GM19328 (cell line): ENCODE results near the gene KISS1R.
"Not testable (repeated sequence)": the region's sequence is repeated elsewhere in the genome, so short reads cannot be mapped to it uniquely, and the experiment has no call there.

ENCODE experiments used
- ATAC-seq: cut with Tn5 transposase; IDR thresholded peaks from one replicate; pipeline ENCODE4 v1.9.1; 2021; ENCODE audit warnings: mild to moderate bottlenecking, moderate library complexity; ENCODE audit not compliant: unreplicated experiment

The KISS1R gene

DNA sequence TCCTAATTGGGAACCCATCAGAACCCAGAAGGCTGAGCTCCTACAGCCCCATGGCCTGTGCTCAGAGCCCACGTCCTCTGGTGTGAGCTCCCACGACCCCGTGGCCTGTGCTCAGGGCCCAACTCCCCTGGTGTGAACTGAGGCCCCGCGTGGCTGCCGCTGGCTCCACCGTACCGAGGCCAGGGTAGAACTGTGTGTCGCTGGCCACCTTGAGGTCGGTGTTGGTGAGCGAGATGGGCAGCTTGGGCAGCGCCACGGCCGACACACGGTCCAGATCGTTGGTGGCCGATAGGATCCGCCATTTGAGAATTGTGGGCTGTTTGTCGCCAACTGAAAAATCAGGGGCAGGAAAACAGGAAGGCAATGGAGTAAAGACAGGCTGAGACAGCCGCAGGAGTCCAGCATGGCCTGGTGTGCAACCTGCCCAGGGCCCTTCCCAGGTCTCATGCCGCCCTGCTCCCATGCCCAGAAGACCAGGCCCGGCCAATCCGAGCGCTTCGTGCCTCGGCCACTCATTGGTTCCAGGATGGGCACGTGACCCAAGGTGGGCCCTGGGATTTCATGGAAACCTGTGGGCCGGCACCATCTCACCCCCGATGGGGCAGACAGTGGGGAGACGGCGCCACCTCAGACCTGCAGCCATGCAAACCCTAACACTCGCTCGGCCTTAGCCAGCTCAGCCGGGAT, 35.6 kb upstream of the KISS1R start:
- no peak for ATAC-seq

DNA sequence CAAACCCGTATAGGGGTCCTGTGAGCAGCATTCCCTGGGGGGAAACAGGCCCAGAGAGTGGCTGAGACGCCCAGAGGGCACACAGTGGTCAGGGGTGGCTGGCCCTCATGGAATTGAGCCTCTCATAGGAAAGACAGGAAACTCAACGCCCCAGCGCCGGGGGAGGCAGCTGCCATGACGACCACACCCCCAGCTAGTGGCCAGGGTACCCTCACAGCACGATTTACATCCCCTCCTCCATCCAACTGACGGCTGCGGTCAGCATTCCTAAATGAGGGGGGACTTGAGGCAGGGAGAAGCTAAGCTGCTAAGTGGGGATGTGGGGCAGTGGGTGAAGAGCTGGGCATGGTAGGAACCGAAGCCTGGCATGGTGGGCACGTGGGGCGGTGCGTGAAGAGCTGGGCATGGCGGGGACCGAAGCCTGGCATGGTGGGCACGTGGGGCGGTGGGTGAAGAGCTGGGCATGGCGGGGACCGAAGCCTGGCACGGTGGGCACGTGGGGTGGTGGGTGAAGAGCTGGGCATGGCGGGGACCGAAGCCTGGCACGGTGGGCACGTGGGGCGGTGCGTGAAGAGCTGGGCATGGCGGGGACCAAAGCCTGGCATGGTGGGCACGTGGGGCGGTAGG, 34.1 kb upstream of the KISS1R start:
- ATAC-seq, result no peak

DNA sequence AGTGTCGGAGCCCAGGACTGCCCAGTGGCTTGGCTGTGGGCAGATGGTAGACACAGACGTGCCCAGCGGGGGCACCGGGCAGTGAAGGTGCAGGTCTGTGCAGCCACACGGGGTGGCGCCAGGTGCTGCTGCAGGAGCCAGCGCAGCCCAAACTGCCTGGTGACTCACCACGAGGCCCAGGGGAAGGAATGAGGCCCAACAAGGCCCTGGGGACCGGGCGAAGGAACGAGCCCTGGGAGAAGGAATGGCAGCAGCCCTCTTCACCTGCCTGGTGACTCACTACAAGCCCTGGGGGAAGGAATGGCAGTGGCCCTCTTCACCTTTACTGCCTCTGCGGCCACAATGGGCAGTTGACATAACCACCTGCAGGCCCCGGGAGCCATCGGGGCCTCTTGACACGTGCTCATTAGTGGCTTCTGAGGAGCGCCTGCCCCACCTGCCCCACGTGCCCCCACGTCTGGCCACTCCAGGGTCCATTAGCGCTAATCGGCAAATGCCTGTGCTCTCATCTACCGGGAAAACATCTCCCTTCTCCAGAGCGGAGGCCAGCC, 33.4 kb upstream of the KISS1R start:
- ATAC-seq, result no peak

DNA sequence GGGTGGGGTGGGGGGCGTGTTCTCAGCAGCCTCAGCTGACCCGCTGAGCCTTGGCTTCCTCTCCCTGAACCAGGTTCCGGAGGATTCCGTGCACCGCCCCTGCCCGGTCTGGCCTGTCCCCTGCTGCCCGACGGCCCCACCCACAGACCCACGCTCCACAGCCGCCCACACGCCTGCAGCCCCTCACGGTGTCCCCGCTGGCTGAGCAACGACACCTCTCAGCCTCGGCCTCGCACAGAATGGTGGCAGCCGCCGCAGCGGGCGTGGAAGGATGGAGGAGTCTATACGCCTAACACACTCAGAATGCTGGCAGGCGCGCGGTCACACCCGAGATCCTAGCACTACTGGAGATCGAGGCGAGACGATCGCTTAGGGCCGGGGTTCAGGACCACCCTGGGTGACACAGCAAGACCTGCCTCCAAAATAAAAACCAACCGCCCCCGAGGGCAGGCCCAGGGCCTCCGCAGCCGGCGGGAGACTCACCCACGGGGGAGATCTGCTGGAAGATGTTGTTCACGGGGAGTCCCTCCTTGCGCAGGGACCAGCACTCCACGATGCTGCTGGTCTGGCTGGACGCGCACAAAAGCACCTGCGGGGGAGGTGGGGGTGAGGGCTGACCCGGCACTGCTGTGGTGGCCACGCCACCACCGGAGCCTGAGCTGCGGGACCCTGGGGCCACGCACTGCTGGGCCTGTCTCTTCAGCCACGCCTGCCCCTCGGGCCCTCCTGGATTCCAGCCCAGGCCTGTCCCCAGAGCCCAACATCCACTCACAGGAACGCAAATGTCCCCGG, 32.5 kb upstream of the KISS1R start:
- ATAC-seq, result no peak

DNA sequence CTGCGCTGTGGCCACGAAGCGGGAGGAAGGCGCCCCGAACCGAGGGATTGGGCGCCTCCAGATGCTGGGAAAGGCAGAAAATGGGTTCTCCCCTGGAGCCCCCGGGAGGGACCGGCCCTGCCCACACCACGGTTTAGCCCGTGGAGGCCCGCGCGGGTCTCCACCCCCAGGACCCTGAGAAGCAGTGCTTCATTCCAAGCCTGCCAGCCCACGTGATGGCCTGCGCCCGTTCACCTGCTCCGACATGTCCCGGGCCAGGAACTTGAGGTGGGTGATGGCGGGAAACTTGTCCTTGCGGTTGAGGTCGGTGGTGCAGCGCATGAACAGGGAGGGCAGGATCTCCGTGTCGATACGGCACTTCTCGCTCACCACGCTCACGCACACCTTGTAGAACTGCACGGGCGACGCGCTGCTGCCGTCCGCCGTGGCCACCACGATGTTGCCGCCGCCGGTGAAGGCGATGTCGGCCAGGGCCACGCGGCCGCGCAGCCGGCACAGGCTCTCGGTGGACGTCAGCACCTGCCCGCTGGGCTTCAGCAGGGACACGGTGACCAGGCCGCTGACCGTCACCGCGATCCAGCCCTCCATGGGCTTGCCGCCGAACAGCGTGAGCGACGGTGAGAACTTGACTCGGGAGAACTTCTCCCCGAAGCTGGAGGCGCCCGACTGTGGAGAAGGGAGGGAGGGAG, 31.5 kb upstream of the KISS1R start:
- no peak for ATAC-seq

DNA sequence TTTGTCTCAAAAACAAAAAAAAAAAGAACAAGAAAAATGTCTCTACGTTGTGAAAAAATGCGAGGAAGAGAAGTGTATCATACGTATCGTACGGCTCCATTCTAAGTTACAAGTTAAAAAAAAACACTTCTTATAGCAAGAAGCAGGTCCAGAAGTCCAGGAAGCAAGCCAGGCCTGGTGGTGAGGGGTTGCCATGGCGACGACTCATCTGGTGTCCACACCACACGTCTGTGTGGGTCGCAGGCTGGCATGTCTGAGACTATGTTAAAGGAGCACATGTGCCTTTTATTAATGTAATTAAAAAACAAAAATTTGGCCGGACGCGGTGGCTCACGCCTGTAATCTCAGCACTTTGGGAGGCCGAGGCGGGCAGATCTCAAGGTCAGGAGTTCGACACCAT, 30.1 kb upstream of the KISS1R start:
- no peak for ATAC-seq

DNA sequence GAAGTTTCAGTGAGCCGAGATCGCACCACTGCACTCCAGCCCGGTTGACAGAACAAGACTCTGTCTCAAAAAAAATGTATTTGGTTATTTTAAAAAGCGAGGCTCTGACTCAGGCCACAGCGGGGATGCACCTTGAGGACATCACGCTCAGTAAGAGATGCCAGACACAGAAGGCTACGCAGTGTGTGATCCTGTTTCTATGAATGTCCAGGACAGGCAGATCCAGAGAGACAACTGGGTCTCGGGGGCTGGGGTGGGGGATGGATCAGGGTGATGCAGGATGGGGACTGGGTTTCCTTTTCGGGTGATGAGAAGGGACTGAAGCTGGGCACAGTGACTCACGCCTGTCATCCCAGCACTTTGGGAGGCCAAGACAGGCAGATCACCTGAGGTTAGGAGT, 29.5 kb upstream of the KISS1R start:
- ATAC-seq, result no peak

DNA sequence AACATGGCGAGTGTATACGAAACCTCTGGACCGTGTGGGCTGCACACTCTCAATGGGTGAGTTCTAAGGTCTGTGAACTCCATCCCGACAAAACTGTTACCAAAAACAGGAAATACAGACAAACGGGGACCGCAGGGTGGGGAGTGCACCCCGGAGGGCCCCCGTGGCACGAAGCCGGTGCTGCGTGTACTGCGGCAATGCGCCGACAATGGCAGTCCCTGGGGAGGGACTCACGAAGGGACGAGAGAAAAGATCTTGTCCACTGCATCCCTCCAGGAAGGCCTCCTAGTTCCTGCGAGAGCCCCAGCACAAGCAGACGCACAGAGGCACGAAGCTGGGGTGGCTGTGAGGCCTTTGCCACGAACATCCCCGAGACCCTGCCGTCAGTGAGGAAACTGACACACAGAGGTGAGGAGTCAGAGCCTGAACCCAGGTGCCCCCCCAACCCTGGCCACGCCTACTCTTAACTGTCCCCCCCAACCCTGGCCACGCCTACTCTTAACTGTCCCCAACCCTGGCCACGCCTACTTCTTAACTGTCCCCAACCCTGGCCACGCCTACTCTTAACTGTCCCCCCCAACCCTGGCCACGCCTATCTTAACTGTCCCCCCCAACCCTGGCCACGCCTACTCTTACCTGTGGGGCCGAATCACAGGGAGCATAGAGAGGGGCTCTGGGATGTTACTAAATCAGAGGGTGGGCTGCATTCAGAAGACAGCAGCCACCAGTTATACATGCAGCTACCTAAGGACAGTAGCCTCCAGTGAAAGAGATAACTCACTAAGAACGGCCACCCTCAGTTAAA, 28.4 kb upstream of the KISS1R start:
- no peak for ATAC-seq

DNA sequence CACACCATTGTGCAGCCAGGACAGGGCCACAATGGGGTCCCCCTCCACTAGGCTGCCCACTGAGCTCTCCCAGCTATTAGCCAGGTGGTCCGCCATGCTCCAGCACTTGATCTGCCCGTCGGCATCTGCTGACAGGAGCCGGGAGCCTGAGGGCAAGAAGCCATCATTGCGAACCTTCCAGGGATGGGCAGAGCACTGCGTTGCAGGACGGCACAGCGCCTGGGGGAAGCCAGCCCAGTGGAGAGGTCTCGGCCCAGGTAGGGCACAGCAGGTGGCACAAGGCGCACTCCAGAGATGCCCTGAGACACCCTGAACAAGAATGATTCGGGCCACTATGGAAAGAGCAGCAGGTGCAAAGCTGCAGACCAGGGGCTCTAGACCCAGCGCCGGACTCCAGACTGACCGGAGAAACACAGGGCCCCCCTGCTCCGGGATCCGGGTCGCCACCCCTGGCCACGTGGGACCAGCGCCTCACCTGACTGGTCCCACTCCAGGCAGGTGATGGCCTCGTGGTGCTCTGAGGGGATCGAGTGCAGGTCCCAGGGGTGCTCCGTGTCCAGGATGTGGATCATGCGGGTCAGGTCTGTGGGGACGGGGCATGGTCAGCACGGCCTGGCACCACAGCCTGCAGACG, 27.4 kb upstream of the KISS1R start:
- ATAC-seq, result no peak

DNA sequence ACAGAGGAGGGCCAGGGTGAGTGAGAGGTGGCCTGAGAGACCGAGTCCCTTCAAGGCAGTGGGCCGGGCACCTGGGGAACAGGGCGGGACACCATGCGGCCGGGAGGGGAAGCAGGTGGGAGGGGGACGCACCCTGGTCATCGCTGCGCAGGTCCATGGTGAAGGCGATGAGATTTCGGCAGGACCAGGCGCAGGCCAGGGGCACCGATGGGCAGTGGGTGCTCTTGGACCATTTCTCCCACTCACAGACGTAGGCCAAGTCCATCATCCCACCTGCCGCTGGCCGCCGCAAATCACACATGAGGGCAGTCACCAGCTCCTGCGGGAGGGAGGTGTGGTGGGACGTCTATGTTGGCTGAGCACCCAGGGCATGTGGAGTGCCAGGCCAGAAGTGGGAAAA, 26.3 kb upstream of the KISS1R start:
- ATAC-seq, result no peak

DNA sequence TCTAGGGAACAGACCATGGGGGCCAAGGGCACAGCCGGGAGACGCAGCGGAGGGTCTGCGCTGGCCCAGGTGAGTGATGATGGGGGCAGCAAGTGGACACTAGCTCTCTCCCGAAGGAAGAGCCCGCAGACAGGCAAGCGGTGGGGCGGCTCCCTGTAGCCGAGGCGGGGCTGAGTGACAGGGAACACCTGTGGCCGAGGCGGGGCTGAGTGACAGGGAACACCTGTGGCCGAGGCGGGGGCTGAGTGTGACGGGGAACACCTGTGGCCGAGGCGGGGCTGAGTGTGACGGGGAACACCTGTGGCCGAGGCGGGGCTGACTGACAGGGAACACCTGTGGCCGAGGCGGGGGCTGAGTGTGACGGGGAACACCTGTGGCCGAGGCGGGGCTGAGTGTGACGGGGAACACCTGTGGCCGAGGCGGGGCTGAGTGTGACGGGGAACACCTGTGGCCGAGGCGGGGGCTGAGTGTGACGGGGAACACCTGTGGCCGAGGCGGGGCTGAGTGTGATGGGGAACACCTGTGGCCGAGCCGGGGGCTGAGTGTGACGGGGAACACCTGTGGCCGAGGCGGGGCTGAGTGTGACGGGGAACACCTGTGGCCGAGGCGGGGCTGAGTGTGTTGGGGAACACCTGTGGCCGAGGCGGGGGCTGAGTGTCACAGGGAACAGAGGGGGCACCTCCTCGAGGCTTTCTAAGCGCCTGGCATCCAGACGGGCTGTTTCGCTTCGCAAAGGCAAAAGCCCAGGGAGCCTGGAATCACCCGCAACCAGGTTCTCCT, 25.5 kb upstream of the KISS1R start:
- ATAC-seq, result not testable (repeated sequence)

DNA sequence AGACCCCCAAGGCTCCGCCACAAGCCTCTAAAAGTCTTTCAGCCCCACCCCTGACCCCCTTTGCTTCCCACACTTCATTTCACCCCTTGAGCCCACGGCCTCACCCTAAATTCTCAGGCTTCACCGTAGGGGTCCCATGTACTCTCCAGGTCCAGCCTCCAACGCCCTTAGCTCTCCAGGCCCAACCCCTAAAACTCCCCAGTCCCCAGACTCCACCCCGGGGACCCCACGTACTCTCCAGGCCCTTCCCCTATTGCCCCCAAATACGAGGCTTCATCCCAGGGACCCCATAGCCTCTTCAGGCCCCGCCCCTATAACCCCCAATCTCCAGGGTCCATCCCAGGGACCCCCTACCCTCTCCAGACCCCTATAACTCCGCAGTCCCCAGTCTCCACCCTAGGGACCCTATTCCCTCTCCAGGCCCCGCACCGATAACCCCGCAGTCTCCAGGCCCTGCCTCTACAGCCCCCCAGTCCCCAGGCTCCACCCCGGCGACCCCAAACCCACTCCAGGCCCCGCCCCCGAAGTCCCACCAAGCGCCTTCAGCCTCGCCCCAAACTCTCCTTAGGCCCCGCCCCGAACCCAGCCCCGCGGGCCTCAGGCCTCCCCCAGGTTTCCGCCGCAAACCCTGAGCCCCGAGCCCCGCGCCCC, 24.8 kb upstream of the KISS1R start:
- ATAC-seq, result no peak

DNA sequence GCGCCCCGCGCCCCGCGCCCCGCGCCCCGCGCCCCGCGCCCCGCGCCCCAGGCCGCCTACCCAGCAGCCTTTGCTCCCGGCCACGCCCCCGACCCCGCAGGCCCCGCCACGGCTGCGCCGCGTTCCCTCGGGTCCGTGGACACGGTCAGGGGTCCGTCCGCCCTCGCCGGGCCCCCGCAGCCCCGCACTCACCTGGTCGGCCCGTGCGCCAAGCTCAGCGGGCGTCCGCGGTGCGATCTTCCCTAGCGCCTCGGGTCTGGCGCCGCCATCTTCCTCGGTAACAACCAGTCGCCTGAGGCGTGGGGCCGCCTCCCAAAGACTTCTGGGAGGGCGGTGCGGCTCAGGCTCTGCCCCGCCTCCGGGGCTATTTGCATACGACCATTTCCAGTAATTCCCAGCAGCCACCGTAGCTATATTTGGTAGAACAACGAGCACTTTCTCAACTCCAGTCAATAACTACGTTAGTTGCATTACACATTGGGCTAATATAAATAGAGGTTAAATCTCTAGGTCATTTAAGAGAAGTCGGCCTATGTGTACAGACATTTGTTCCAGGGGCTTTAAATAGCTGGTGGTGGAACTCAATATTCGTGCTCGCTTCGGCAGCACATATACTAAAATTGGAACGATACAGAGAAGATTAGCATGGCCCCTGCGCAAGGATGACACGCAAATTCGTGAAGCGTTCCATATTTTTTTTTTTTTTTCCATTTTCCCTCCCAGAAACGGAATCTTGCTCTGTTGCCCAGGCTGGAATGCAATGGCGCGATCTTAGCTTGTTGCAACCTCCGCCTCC, 24.0 kb upstream of the KISS1R start, which contains the start of the genes MED16 and RNU6-9:
Gene MED16, minus strand, starts transcription at position 294 of the 796 bp plus-strand sequence. CDS start 2,056 bp downstream, outside the sequence.
Gene RNU6-9, plus strand, starts transcription at position 591 of the 796 bp plus-strand sequence.
- ATAC-seq, result peak; percentile 75

DNA sequence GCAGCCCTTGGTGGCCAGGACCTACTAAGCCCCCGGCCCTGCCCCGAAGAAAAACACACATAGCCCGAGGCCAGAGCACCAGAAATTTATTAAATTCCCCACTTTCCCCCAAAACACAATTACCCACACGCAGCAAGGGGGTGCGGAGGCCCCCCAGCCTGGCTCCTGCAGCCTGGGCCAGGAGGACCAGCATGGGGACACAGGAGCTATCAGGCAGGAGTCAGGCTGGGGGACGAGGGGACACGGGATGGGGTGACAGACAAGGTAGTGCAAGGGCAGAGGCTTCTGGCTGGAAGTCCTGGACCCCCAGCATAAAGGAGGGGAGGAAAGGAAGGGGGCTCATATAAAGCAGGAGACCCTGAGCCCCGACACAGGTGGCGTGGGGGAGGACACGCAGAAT, 20.7 kb upstream of the KISS1R start:
- no peak for ATAC-seq

DNA sequence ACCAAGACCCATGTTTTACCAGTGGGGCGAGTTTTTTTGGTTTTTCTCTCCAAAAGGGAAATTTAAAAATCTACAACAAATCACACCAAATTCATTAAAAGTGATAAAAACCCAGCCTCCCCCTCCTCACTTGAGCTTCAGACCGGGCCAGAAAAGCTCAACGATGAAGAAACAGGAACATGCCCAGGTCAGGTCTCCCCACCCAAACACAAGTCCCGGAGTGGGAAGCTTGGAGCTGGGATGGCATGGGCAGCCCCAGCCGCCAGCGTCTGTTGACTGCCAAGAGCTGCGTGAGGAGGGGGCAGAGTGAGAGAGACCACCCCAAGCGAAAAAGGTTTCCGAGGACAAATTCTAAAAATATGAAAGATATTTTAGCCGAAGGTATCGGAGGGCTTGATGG, 20.1 kb upstream of the KISS1R start:
- no peak for ATAC-seq

DNA sequence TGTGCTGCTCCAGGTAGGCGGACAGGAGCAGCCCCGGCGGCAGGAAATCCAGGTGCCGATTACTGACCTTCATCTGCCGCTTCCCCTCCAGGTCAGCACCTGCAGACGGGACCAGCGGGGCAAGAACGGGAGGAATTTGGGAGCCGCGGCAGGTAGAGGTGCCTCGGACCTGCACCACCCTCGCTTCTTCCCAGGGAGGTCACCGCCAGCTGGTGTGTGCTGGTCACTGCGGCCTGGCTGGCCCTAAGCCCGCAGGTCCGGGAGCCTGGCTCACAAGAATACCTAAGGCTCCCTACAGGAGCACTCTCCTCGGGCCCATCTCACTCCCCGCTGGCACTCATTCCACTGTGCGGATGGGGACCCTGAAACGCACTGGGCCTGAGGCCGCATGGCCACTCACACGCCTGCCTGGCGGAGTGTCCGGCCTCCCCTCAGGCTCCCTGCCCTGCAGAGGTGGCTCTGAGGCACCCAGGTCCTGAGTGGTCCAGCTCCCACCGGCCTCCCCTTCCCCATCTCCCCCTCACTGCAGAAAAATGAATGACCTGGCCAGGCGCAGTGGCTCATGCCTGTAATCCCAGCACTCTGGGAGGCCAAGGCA, 19.6 kb upstream of the KISS1R start:
- ATAC-seq, result no peak

DNA sequence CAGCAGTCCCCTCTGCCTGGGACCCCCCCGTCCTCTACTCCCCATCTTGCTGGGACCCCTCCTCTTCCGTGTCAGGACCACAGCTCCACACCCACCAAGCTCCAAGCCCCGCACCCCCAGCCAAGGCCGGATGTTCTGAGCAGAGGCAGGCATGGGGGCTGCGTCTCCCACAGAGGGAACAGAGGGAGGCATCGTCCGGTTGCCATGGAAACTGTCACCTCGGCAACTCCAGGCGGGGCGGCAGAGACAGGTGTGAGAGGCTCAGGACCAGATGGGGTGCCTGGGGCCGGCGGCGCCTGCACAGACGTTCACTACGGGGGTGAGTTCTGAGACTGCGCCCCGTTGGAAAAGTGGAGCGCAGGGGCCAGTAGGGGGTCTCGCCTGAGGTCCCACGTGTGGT, 18.5 kb upstream of the KISS1R start:
- ATAC-seq, result no peak
